Endothelial cell of umbilical vein (primary cell): ENCODE results near the gene GABBR2. TPM values are rescaled to one million over a fixed set of nuclear protein-coding genes. Genes with fewer than 3 reads are reported as not detected.
A peak's percentile ranks its signal among the peaks of the same experiment; 100 is the strongest.

Experiments used
- BruUV-seq: library from RNA; stranded (reverse); fragments of 400-500 nt; replicated peaks from 2 replicates; lab custom pipeline; 2021; lab: Mats Ljungman, UMichigan
- CTCF ChIA-PET: fragments of 300-600, 350-600 bp; sonication (Branson Sonifier 250); formaldehyde crosslinking; loops from one replicate; lab custom pipeline; 2021; ENCODE audit warnings: antibody characterized with exemption, inconsistent platforms; lab: Charles Lee
- POLR2A ChIA-PET: fragments of 300-600, 350-600 bp; sonication (Branson Sonifier 250); formaldehyde crosslinking; loops from one replicate; lab custom pipeline; 2021; ENCODE audit warnings: antibody characterized with exemption, inconsistent platforms; lab: Charles Lee
- DNase-seq: peaks from one replicate; pipeline ENCODE4 v3.0.0-alpha.2; 2011; ENCODE audit warnings: low read depth, low spot score
- FAIRE-seq: peaks from 2 replicates; lab custom pipeline; 2011; peaks lifted over from hg19 to GRCh38; lab: Jason Lieb, UNC
- H2AFZ ChIP-seq: 2 replicates; pipeline ENCODE4 v1.6.0; 2012; ENCODE audit warnings: low read depth, low read length, control low read depth, inconsistent platforms
- H3K27ac ChIP-seq: 2 replicates; pipeline ENCODE4 v1.5.1; 2011; ENCODE audit warnings: low read depth, mild to moderate bottlenecking, control low read depth, low read length, moderate library complexity; ENCODE audit not compliant: insufficient read depth
- H3K27me3 ChIP-seq, 2 experiments: 2 replicates each; pipeline versions ENCODE4 v1.6.0 to v1.6.1; 2011; ENCODE audit warnings: low read length in 2 of 2, mixed read lengths in 1 of 2; ENCODE audit not compliant: control insufficient read depth in 2 of 2, insufficient read depth in 2 of 2
- H3K36me3 ChIP-seq, 2 experiments: 2 replicates in 1 of 2; 3 replicates in 1 of 2; pipeline ENCODE4 v1.5.1; 2011; ENCODE audit warnings: low read length in 2 of 2, mild to moderate bottlenecking in 1 of 2, moderate library complexity in 1 of 2; ENCODE audit not compliant: control insufficient read depth in 2 of 2, insufficient read depth in 2 of 2; ENCODE audit errors: extremely low read depth in 1 of 2
- H3K4me1 ChIP-seq: 3 replicates; pipeline ENCODE4 v1.5.1; 2011; ENCODE audit warnings: mild to moderate bottlenecking, low read length; ENCODE audit not compliant: control insufficient read depth, insufficient read depth; ENCODE audit errors: extremely low read depth
- H3K4me2 ChIP-seq: 2 replicates; pipeline ENCODE4 v1.6.1; 2011; ENCODE audit warnings: low read length, control low read depth, mixed read lengths; ENCODE audit not compliant: insufficient read depth
- H3K4me3 ChIP-seq, 3 experiments: fragments of 200-600 bp in 1 of 3; sonication (generic), shearing (Covaris generic) in 1 of 3; replicated peaks in 1 of 3; 2 replicates each; pipeline ENCODE4 v1.5.1; 2011 to 2016; ENCODE audit warnings: control low read depth in 3 of 3, low read length in 3 of 3, mild to moderate bottlenecking in 2 of 3, inconsistent platforms in 1 of 3, low read depth in 1 of 3, moderate library complexity in 1 of 3; ENCODE audit not compliant: insufficient read depth in 1 of 3
- H3K79me2 ChIP-seq: 2 replicates; pipeline ENCODE4 v1.6.0; 2012; ENCODE audit warnings: low read length, inconsistent platforms; ENCODE audit not compliant: control insufficient read depth, insufficient read depth
- H3K9ac ChIP-seq: replicated peaks from 2 replicates; pipeline ENCODE3; 2011; ENCODE audit warnings: low read length, control low read depth; ENCODE audit not compliant: insufficient read depth; ENCODE audit errors: extremely low read depth
- H3K9me1 ChIP-seq: replicated peaks from 3 replicates; pipeline ENCODE4 v1.6.0; 2011; ENCODE audit warnings: mild to moderate bottlenecking, low read length; ENCODE audit not compliant: control insufficient read depth, insufficient read depth; ENCODE audit errors: extremely low read depth
- H3K9me3 ChIP-seq: replicated peaks from 2 replicates; pipeline ENCODE4 v1.5.1; 2012; ENCODE audit warnings: low read length, inconsistent platforms; ENCODE audit not compliant: control insufficient read depth, insufficient read depth
- H4K20me1 ChIP-seq: replicated peaks from 2 replicates; pipeline ENCODE3; 2011; ENCODE audit warnings: mild to moderate bottlenecking, low read length; ENCODE audit not compliant: control insufficient read depth, insufficient read depth; ENCODE audit errors: extremely low read depth
- CTCF ChIP-seq, 2 donors: IDR thresholded peaks; 1 replicate in 1 of 2; 2 replicates in 1 of 2; pipeline ENCODE4 v1.5.1; 2011; ENCODE audit warnings: low read length in 2 of 2, mild to moderate bottlenecking in 2 of 2, moderate library complexity in 2 of 2, control low read depth in 1 of 2, inconsistent platforms in 1 of 2, low read depth in 1 of 2; ENCODE audit not compliant: insufficient read depth in 1 of 2; ENCODE audit errors: extremely low read depth in 1 of 2
- EZH2 ChIP-seq: IDR thresholded peaks from 2 replicates; pipeline ENCODE4 v1.6.1; 2012; ENCODE audit warnings: borderline replicate concordance, low read depth, mild to moderate bottlenecking, moderate library complexity, low read length, inconsistent platforms; ENCODE audit not compliant: severe bottlenecking
- FOS ChIP-seq: IDR thresholded peaks from 2 replicates; pipeline ENCODE4 v1.6.1; 2011; ENCODE audit warnings: mild to moderate bottlenecking, low read length, moderate library complexity, borderline replicate concordance; ENCODE audit not compliant: insufficient read depth
- GATA2 ChIP-seq: IDR thresholded peaks from 2 replicates; pipeline ENCODE4 v1.7.0; 2011; ENCODE audit warnings: low read depth, mild to moderate bottlenecking, moderate library complexity, mixed read lengths, low read length; ENCODE audit not compliant: insufficient read length, insufficient read depth
- JUN ChIP-seq: IDR thresholded peaks from 2 replicates; pipeline ENCODE4 v1.6.1; 2011; ENCODE audit warnings: borderline replicate concordance, low read depth; ENCODE audit not compliant: insufficient read length, insufficient read depth
- MAX ChIP-seq: IDR thresholded peaks from 2 replicates; pipeline ENCODE4 v1.6.1; 2011; ENCODE audit not compliant: insufficient read depth, insufficient read length
- MYC ChIP-seq: IDR thresholded peaks from one replicate; pipeline ENCODE4 v1.6.1; 2011; ENCODE audit warnings: mild to moderate bottlenecking, low read depth, low read length
- POLR2A ChIP-seq: IDR thresholded peaks from 2 replicates; pipeline ENCODE4 v1.6.1; 2012; ENCODE audit warnings: low read depth, mild to moderate bottlenecking, control low read depth, low read length
- POLR2AphosphoS5 ChIP-seq: IDR thresholded peaks from 2 replicates; pipeline ENCODE4 v1.6.1; 2012; ENCODE audit warnings: low read depth, mild to moderate bottlenecking, control low read depth, low read length, moderate library complexity; ENCODE audit not compliant: insufficient read depth
- dilution Hi-C: fragments of 300-500 bp; cut with MboI; formaldehyde crosslinking; loops from one replicate; pipeline ENCODE4 v1.15.0; 2019; ENCODE audit warnings: low sequenced_read_pairs; ENCODE audit not compliant: extremely low pct_ligation_motif_present
- intact Hi-C: fragments of 100-400 bp; cut with micrococcal nuclease; formaldehyde crosslinking; loops from one replicate; pipeline ENCODE4 v1.10.0; 2022
- polyA plus RNA-seq, 4 experiments: library from polyadenylated mRNA; depleted of rRNA in 3 of 4; stranded (reverse) in 3 of 4; unstranded in 1 of 4; fragments of >200 nt; gene quantifications; 2 replicates each; pipeline versions ENCODE4 v1.2.1 to v1.2.3, GENCODE V29; 2011 to 2012; ENCODE audit warnings: missing spikeins in 1 of 4
- total RNA-seq: library from RNA; stranded (reverse); gene quantifications from 2 replicates; pipeline ENCODE4 v1.2.3, GENCODE V29; 2021

Gene GABBR2
- total and polyA plus RNA-seq, 2 donors (not counting 3 experiments of a cell fraction or from before 2014, with no cell fraction given): 1.1 to 9.2 TPM

- CTCF ChIA-PET: interaction anchor here (0.9 to 1.8 kb wide), 5 partner anchors 9 to 192 kb away, joined by 3 to 8 read pairs (median 5); no protein-coding TSS in a partner anchor
- no TSS peak for BruUV-seq
- intact Hi-C loops: no loop called here
These were observed 125.3 kb downstream of the GABBR2 start for GRCh38 chr9:98583417-98583816.

More at GRCh38 chr9:98583417-98583816, 125.3 kb downstream of the GABBR2 start:
- DNase-seq (no peak), FAIRE-seq (peak; percentile 37)
- POLR2A ChIA-PET: no interaction called here
- dilution Hi-C loops: no loop called here
- Histone ChIP-seq H3K4me1 (peaks cover 10% of the 10 kb centered on the region), H3K4me3 (no peak overlapping the region), H3K9me1 (no peaks in the 10 kb centered on the region), H3K4me2 (no peak overlapping the region), H3K36me3 (no peaks in the 10 kb centered on the region), H3K27me3 (no peaks in the 10 kb centered on the region), H4K20me1 (no peaks in the 10 kb centered on the region), H2AFZ (no peak overlapping the region), H3K9me3 (no peaks in the 10 kb centered on the region), H3K27ac (no peak overlapping the region), H3K9ac (no peak overlapping the region), H3K79me2 (no peaks in the 10 kb centered on the region)
- TF ChIP-seq MAX (no peak), CTCF (IDR thresholded peaks at IDR 0.05; ENCODE audit: extremely low read depth in 1 of 2, insufficient read depth in 1 of 2, low read depth in 1 of 2, low read length in 2 of 2) (no peak), FOS (no peak), MYC (no peak), JUN (no peak), EZH2 (no peak), POLR2A (no peak), GATA2 (no peak), POLR2AphosphoS5 (no peak)
